HCT116 (cell line): Measurements from ENCODE around the gene TM9SF4. TPM values are rescaled to one million over a fixed set of nuclear protein-coding genes. Genes with fewer than 3 reads are reported as not detected.

ENCODE experiments used
- ATAC-seq: fragments of 200-7000 bp; cut with Tn5 transposase; 2 replicates; pipeline ENCODE4 v1.9.1; 2020; ENCODE audit warnings: mild to moderate bottlenecking, moderate library complexity
- BruUV-seq: library from RNA; stranded (reverse); fragments of 400-500 nt; replicated peaks from 2 replicates; lab custom pipeline; 2021; lab: Mats Ljungman, UMichigan
- CTCF ChIA-PET: fragments of 300-600 bp; sonication (Branson Sonifier 250); formaldehyde crosslinking; loops from one replicate; lab custom pipeline; 2021; ENCODE audit warnings: antibody characterized with exemption; lab: Charles Lee
- POLR2A ChIA-PET: fragments of 300-600, 350-600 bp; sonication (Branson Sonifier 250); formaldehyde crosslinking; loops from one replicate; lab custom pipeline; 2021; ENCODE audit warnings: antibody characterized with exemption; lab: Charles Lee
- RAD21 ChIA-PET, 2 experiments: fragments of 300-600 bp; sonication (Branson Sonifier 250); formaldehyde crosslinking; loops; one replicate each; lab custom pipeline; 2023; ENCODE audit warnings: low total read pairs in 2 of 2; ENCODE audit not compliant: uncharacterized antibody in 2 of 2, unreplicated experiment in 2 of 2, low non-redundant PET in 1 of 2; lab: Charles Lee
- DNase-seq: peaks from one replicate; pipeline ENCODE4 v3.0.0-alpha.2; 2010; ENCODE audit warnings: low read depth, low spot score
- H2AFZ ChIP-seq: fragments of 200-600 bp; shearing (Covaris generic), sonication (generic); 2 replicates; pipeline ENCODE4 v1.6.1; 2017; ENCODE audit warnings: low read depth, mixed run types, mixed read lengths, antibody characterized with exemption, low read length; ENCODE audit not compliant: poor library complexity, severe bottlenecking
- H3K27ac ChIP-seq: 2 replicates; pipeline ENCODE4 v1.5.1; 2012; ENCODE audit warnings: low read depth, low read length
- H3K27me3 ChIP-seq: fragments of 200-600 bp; sonication (generic); 2 replicates; pipeline ENCODE4 v1.6.1; 2016; ENCODE audit warnings: mixed run types, low read length, mixed read lengths; ENCODE audit not compliant: insufficient read depth
- H3K36me3 ChIP-seq, 2 experiments: fragments of 200-500 bp in 1 of 2; fragments of 200-600 bp in 1 of 2; sonication (Bioruptor generic) in 1 of 2; sonication (generic) in 1 of 2; 2 replicates each; pipeline versions ENCODE4 v1.5.1 to v1.6.1; 2014 to 2016; ENCODE audit warnings: low read length in 2 of 2, inconsistent platforms in 1 of 2, mixed read lengths in 1 of 2, mixed run types in 1 of 2; ENCODE audit not compliant: insufficient read depth in 2 of 2, control insufficient read depth in 1 of 2
- H3K4me1 ChIP-seq, 2 experiments: fragments of 200-600 bp in 1 of 2; sonication (generic) in 1 of 2; 2 replicates each; pipeline versions ENCODE4 v1.5.1 to v1.6.1; 2012 to 2017; ENCODE audit warnings: low read length in 2 of 2, inconsistent platforms in 1 of 2, mild to moderate bottlenecking in 1 of 2, mixed read lengths in 1 of 2, mixed run types in 1 of 2, moderate library complexity in 1 of 2; ENCODE audit not compliant: insufficient read depth in 2 of 2, control insufficient read depth in 1 of 2
- H3K4me2 ChIP-seq: fragments of 200-600 bp; sonication (generic); 2 replicates; pipeline ENCODE4 v1.6.1; 2017; ENCODE audit warnings: mixed run types, low read length, mixed read lengths
- H3K4me3 ChIP-seq, 2 experiments: fragments of 200-600 bp in 1 of 2; sonication (generic) in 1 of 2; replicated peaks in 1 of 2; 2 replicates each; pipeline ENCODE4 v1.5.1; 2011 to 2016; ENCODE audit warnings: low read length in 2 of 2, control low read depth in 1 of 2, low read depth in 1 of 2, mild to moderate bottlenecking in 1 of 2, mixed read lengths in 1 of 2, mixed run types in 1 of 2
- H3K79me2 ChIP-seq: fragments of 200-600 bp; sonication (generic); 2 replicates; pipeline ENCODE4 v1.6.1; 2017; ENCODE audit warnings: mild to moderate bottlenecking, mixed run types, low read length, moderate library complexity, mixed read lengths; ENCODE audit not compliant: insufficient read depth
- H3K9ac ChIP-seq: fragments of 200-600 bp; sonication (generic); 2 replicates; pipeline ENCODE4 v1.6.1; 2016; ENCODE audit warnings: low read length, mixed read lengths
- H3K9me2 ChIP-seq: fragments of 200-600 bp; sonication (generic), shearing (Covaris generic); 2 replicates; pipeline ENCODE4 v1.6.1; 2017; ENCODE audit warnings: mixed run types, mild to moderate bottlenecking, moderate library complexity; ENCODE audit not compliant: insufficient read depth
- H3K9me3 ChIP-seq, 2 experiments: fragments of 200-500 bp in 1 of 2; fragments of 200-600 bp in 1 of 2; sonication (Bioruptor generic) in 1 of 2; sonication (generic) in 1 of 2; 2 replicates each; pipeline ENCODE4 v1.6.1; 2014 to 2017; ENCODE audit warnings: low read length in 2 of 2, mixed read lengths in 2 of 2, inconsistent platforms in 1 of 2, low read depth in 1 of 2, mild to moderate bottlenecking in 1 of 2, mixed run types in 1 of 2, moderate library complexity in 1 of 2; ENCODE audit not compliant: control insufficient read depth in 1 of 2, insufficient read depth in 1 of 2
- H4K20me1 ChIP-seq: fragments of 200-600 bp; sonication (generic), shearing (Covaris generic); 2 replicates; pipeline ENCODE4 v1.6.1; 2017; ENCODE audit warnings: mixed run types, mild to moderate bottlenecking, moderate library complexity; ENCODE audit not compliant: insufficient read depth
- ATF3 ChIP-seq: IDR thresholded peaks from 2 replicates; pipeline ENCODE4 v1.6.1; 2012
- ELF1 ChIP-seq: IDR thresholded peaks from 2 replicates; pipeline ENCODE4 v1.6.1; 2012; ENCODE audit warnings: low read depth, borderline replicate concordance
- EZH2phosphoT487 ChIP-seq: fragments of 200-600 bp; IDR thresholded peaks from 2 replicates; pipeline ENCODE4 v1.6.1; 2018; ENCODE audit warnings: antibody characterized with exemption, borderline replicate concordance
- SP1 ChIP-seq: IDR thresholded peaks from 2 replicates; pipeline ENCODE4 v1.6.1; 2012; ENCODE audit warnings: low read depth
- SRF ChIP-seq: IDR thresholded peaks from 2 replicates; pipeline ENCODE4 v1.6.1; 2012; ENCODE audit warnings: low read depth
- intact Hi-C: fragments of 100-400 bp; cut with micrococcal nuclease; formaldehyde crosslinking; loops from 2 replicates; pipeline ENCODE4 v1.10.0; 2022
- total RNA-seq: library from RNA; stranded (reverse); gene quantifications from one replicate; pipeline ENCODE4 v1.2.1, GENCODE V29; 2021; ENCODE audit not compliant: unreplicated experiment
- TF ChIP-seq, protein P1 (sequence below): IDR thresholded peaks from 2 replicates; pipeline ENCODE4 v1.6.1; 2012

The TM9SF4 gene
- total RNA-seq, 1 experiment from 2014 or later = 51.2 TPM

DNA sequence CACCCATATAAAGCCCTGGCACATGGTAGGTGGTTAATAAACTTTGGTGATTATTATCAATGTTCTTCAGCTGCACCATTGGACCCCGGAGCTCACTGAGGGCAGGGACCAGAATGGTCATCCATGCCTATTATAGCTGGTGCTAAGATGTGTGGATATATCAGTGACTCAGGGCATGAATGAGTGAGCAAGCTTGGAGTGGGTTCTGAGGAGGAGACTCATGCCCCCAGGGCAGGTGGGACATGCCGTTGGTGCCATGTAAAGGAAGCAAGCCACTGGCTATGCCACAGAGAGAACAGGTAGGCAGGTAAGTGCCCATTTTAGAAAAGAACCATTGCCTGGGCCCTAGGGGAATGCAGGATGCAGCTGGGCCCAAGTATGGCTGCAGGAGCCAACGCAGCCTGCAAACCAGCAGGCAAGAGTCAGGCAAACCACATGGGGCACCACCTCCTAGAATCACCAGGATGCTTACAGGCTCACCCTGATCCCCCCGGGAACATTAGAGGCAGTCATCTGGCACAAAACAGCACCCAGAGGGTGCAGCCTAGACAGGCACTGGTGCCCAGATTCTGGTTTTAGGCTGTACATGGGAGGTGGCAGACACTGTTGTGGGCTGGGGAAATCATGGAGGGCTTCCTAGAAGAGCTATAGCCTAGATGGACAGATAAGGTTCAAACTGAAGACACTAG, 74.6 kb downstream of the TM9SF4 start:
- no peak for ATAC-seq
- Histone ChIP-seq H3K4me2 (no peak overlapping the region), H3K4me3 (no peak overlapping the region), H4K20me1 (no peaks in the 10 kb centered on the region)
- no peak for TF ChIP-seq SRF
- TF ChIP-seq ELF1 = no peak
- TF ChIP-seq SP1 = no peak
- TF ChIP-seq ATF3 = no peak
- TF ChIP-seq, protein P1, sequence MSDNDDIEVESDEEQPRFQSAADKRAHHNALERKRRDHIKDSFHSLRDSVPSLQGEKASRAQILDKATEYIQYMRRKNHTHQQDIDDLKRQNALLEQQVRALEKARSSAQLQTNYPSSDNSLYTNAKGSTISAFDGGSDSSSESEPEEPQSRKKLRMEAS = no peak
- TF ChIP-seq EZH2phosphoT487 = no peak
- TF ChIP-seq, all 23 proteins: peak for 0
- Histone ChIP-seq H3K27me3 (no peaks in the 10 kb centered on the region), H3K79me2 (no peaks in the 10 kb centered on the region), H3K4me1 (no peaks in the 10 kb centered on the region), H3K9me3 (no peaks in the 10 kb centered on the region), H2AFZ (no peak overlapping the region), H3K9me2 (no peaks in the 10 kb centered on the region), H3K9ac (no peak overlapping the region), H3K27ac (no peak overlapping the region), H3K36me3 (no peaks in the 10 kb centered on the region)
- ChIA-PET RAD21 (no interaction called here), POLR2A (interaction anchor here (1.4 kb wide), 1 partner anchor 49 kb away, joined by 3 read pairs; no protein-coding TSS in a partner anchor), CTCF (no interaction called here)
- no peak for DNase-seq
- intact Hi-C loops = no loop called here
- no TSS peak for BruUV-seq

DNA sequence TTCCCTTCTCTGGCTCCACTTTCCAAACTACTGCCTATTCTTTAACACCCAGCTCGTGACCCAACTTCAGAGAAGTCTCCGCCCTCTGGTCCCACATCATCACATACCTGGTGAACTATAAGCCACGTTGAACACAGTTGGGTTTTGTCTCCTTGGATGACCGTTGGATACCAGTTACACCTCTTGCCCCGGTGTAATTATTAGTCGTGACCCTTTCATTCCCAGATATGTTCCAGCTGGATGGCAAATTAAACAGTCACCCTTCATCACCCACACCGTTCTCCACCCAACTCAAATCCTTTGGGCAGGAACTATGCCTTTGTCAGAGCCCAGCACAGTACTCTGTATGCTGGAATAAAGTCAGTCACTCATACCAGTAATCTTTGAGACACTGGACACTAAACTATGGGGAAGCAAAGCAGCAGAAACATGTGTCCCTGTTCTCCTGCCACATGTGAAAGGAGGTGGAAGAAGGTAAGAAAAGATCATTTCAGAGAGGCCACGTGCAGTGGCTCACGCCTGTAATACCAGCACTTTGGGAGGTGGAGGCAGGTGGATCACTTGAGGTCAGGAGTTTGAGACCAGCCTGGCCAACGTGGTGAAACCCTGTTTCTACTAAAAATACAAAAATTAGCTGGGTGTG, 75.6 kb downstream of the TM9SF4 start:
- intact Hi-C loops = no loop called here
- POLR2A ChIA-PET = interaction anchor here (1.4 kb wide), 1 partner anchor 48 kb away, joined by 3 read pairs; no protein-coding TSS in a partner anchor
- DNase-seq = no peak
- no peaks in the 10 kb centered on the region for H3K27me3 ChIP-seq
- TF ChIP-seq EZH2phosphoT487 = no peak
- TF ChIP-seq, protein P1 = no peak
- TF ChIP-seq ATF3 = no peak
- H4K20me1 ChIP-seq = no peaks in the 10 kb centered on the region
- H3K4me2 ChIP-seq = no peak overlapping the region
- H3K36me3 ChIP-seq = no peaks in the 10 kb centered on the region
- H3K27ac ChIP-seq = no peak overlapping the region
- no peaks in the 10 kb centered on the region for H3K4me1 ChIP-seq
- no peak overlapping the region for H3K9ac ChIP-seq
- H2AFZ ChIP-seq = no peak overlapping the region
- H3K9me2 ChIP-seq = no peaks in the 10 kb centered on the region
- CTCF ChIA-PET = no interaction called here
- RAD21 ChIA-PET = no interaction called here
- no TSS peak for BruUV-seq
- no peaks in the 10 kb centered on the region for H3K9me3 ChIP-seq
- H3K4me3 ChIP-seq = no peak overlapping the region
- no peak for ATAC-seq
- H3K79me2 ChIP-seq = no peaks in the 10 kb centered on the region
